Head of caudate nucleus (tissue), 42 donors: ENCODE measurements around the gene REPIN1.

ENCODE experiments used
- DNase-seq, 42 donors: peaks; one replicate each; pipeline versions ENCODE4 v3.0.0 to v3.0.0-alpha.2; 2020 to 2021; ENCODE audit warnings: mixed read lengths in 7 of 42
- intact Hi-C: fragments of 100-400 bp; cut with DNase I; formaldehyde crosslinking; loops from one replicate; pipeline ENCODE4 v1.15.0; 2022

Gene REPIN1

DNA sequence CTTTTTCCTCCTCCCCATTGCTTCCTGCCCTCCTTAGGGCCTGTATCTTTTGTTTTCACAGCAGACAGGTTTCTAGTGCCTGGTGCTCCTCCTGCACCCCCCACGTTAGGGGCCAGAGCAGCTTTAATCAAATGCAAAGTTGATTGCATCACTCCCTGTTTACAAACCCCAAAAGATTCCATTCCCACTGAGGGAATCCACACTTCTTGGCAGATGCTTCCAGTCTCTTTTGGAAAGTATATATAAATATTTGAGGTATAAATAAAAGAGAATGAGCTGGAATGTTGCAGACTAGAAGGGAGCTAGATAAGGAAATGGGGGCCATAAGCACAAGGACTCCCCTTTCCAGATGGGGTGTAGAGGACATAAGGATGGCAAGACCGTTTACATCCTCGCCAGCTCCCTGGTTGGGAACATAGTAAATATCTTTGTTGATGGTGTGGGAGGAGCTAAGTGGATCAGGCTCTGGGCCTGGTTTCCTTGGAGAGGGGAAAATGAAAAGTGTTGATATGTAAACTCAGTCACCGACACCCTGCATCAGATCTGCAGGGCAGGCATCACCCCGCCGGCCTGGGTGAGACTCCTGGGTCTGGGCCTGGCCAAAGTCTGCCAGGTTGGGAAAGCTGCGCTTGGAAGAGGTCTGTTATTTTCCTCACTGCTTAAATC, 33.4 kb upstream of the REPIN1 start:
- intact Hi-C loops: no loop called here
- no peak for DNase-seq

DNA sequence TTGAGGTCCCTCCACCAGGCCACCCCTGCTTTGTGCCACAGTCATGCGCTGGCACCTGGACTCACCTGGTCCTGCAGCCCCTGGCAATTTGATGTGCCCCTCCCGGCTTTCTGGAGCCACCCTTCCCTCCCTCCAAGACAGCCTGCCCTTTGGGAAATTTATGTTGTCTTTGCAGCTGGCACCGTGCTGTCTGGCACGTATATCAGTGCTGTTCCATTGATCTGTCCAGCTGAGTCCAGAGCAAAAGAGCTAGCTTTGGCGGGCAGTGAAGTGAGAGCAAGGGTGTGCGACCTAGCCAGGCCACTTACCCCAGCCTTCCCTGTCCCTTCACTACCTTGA, 32.9 kb upstream of the REPIN1 start:
- intact Hi-C loops: no loop called here
- DNase-seq: no peak

DNA sequence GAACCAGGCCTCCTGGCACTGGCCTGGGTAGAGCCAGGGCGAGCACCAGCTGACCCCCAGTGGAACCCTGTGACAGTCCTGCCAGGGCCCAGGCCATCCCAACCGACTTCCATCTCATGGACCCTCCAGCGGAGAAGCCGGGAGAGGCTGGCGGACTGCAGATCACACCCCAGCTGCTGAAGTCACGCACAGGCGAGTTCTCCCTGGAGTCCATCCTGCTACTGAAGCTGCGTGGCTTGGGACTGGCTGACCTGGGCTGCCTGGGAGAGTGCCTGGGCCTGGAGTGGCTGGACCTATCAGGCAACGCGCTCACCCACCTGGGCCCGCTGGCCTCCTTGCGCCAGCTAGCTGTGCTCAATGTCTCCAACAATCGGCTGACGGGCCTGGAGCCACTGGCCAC, 31.9 kb upstream of the REPIN1 start:
- DNase-seq: no peak

DNA sequence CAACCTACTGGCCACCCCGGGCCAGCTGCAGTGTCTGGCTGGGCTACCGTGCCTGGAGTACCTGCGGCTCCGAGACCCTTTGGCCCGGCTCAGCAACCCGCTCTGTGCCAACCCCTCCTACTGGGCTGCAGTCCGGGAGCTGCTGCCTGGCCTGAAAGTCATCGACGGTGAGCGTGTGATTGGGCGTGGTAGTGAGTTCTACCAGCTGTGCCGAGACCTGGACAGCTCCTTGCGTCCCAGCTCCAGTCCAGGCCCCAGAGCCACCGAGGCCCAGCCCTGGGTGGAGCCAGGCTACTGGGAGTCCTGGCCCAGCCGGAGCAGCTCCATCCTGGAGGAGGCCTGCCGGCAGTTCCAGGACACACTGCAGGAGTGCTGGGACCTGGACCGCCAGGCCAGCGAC, 31.4 kb upstream of the REPIN1 start:
- DNase-seq: no peak

More for the DNA sequence above, 31.9 kb upstream of the REPIN1 start:
- intact Hi-C loops: no loop called here

DNA sequence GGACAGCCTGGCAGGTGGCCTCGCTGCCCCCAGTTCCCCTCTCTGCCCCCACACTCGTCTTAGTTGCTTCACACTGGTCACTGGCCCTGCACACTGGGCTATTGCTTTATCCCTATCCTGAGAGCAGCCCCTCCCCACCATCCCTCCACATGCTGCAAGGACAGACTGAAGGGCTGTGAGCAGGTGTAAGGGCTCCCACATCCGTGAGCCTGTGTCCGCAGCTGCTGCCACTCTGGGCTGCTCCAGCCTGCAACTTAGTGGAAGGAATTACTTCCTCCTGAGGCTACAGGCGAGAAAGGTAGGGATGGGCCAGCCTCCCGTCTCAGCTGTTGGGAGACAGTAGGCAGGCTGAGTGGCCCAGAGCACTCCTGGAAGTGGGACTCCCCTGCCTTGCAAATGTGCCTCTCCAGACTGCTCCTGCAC, 31.0 kb upstream of the REPIN1 start:
- DNase-seq: no peak
- intact Hi-C loops: no loop called here

More for the DNA sequence above, 31.4 kb upstream of the REPIN1 start:
- intact Hi-C loops: no loop called here

DNA sequence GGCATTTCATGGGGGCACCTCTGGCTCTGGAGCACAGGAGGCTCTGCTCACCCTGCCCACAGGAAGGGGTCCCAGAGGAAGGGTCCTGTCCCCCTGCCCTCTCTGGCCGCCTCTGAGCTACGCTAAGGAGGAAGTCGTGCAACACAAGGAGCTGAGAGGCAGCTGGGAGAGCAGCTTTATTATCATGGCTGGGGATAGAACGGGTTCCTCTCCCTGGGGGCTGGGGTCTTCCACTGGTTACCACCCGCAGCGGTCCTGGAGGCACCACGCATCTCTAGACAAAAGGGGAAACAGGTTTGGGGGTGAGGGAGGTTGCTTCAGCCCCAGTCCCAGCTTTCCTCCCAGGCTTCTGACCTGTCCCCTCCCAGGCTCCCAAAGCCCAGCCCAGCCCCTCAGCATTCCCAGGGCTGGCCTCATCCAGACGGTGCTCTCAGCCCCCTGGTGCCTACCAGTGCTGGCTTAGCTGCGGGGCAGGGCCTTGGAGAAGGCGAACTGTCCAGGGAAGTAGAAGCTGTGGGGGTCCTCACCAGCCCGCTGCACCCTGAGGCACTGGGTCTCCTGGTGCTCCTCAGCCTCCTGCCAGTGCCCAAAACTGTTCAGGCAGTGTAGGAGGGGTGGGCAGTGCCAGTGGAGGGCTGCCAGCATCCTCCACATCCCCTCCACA, 30.3 kb upstream of the REPIN1 start:
- intact Hi-C loops: no loop called here

DNA sequence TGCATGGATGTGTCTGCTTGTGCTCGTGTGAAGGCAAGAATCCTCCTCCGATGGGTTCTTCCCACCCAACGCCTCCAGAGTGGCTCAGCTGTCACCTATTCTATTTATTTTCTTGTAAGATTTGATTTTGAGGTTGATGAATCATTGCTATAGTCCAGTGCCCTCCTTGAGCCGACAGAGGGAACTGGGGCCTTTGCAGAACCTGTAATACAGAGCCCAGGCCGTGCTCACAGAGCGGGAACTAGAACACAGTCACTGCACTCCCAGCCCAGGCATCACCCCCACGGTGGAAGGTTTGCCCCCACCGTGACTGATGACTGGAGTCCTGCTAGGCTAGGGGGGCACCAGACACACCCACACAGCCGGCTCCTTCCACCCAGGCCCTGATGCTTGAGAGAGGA, 29.2 kb upstream of the REPIN1 start:
- peak in 3 of 42 donors; percentile 21 to 57 (median 41) for DNase-seq
- intact Hi-C loops: no loop called here

More for the DNA sequence above, 30.3 kb upstream of the REPIN1 start:
- DNase-seq: no peak

DNA sequence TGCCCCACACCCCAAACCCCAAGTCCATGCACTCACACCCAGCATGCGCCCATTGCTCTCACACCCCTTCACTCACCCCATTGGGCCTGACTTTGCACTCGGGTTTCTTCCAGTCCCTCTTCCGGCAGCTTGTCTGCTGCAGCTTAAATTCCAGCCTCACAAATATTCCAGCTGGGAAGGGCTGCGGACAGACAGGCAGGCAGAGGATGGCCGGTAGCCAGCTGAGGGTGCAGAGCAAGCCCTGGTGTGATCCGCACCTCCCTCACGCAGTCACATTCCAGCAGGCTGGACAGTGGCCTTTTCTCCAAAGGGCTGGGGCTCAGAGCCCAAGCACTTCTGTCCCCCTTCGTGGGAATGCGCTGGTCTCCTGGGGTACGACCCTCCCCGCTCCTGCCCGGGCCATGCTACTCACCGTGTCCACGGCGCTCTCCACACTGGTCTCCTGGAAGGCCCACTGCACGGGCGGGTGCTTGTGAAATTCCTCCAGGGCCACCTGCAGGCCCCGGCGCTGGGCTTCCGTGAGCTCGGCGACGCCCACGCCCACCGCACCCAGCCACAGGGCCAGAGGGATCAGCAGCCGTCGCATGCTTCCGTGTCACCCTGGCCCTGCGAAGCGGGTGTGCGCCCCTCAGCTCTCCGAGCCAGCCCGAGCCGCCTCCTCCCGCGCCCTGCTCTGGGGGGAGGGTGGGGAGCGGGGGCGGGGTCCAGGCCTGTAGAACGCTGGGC, 28.4 kb upstream of the REPIN1 start:
- intact Hi-C loops: no loop called here
- DNase-seq: no peak

DNA sequence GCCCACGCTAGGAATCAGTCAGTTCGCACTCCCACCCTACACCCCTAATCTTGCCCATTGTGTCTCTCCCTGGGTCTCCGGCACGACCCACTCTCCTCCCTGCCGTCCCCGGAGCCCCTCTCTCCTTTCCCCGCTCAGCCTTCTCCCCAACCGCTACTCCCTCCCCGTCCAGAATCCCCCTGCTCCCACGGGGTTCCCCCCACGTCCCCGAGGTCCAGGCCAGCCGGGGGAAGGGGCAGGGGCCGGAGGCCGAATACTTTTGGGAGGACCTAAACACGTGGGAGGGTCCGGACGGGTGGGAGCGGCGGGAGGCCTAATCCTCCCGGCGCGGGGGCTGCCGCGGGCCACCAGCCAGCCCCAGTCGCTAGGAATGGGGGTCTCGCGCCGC, 27.8 kb upstream of the REPIN1 start:
- intact Hi-C loops: no loop called here
- DNase-seq: no peak

DNA sequence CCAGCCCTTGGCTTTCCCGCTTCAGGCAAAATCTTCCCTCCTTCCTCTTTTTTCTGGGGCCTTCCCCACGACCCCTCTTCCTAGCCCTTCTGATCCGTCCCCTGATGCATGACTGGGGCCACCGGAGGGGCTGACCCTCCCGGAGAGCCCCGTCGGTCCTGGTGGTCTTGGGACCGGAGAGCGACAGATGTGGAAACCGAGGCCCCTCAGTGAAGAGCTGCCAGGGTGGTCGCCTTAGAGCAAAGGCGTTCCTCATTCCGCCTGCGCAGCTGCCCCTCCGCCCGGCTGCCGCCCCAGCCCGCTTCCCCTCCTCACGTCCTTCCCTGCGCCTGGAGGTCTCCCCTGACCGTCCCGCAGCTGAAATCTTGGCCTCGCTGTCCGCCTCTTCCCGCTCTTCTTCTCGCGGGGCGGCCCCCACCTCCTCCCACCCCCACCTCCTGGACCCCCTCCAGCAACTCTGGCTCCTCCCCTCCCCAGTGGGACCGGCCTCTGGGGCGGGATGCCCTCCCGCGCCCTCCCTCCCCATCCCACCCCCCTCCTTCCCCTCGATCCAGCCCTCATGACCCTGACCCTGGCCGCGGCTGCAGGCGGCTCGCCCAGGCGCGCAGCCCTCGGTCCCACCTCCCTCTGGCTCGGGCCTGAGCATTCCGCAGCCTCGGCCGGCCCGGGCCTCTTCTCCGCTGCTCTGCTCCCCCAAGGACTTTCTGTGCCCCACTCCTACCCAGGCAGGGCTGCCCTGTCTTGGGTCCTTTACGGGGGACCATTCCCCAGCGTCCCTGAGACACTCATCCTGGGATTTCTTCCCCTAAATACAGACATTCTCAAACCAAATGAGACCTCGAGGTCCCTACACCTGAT, 27.1 kb upstream of the REPIN1 start, which contains the start of gene RARRES2:
Gene RARRES2, minus strand, starts transcription at position 367 of the 858 bp plus-strand sequence. CDS start 1,020 bp downstream, outside the sequence.
- intact Hi-C loops: no loop called here
- DNase-seq: peak in 17 of 42 donors; percentile 15 to 64 (median 37)

DNA sequence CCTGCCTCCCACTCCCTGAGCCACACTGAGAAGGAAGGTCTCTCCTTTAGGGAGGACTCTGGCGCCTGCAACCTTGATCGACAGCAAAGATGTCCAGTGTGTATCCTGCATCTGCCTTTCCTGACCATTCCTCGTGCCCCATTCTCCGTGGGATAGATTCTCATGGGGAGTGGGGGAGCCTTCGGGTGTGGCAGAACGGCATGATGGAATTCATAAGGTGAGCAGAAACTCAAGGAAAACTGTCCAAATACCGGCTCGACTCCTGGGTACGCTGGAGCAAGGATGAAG, 26.6 kb upstream of the REPIN1 start:
- intact Hi-C loops: no loop called here
- no peak for DNase-seq

DNA sequence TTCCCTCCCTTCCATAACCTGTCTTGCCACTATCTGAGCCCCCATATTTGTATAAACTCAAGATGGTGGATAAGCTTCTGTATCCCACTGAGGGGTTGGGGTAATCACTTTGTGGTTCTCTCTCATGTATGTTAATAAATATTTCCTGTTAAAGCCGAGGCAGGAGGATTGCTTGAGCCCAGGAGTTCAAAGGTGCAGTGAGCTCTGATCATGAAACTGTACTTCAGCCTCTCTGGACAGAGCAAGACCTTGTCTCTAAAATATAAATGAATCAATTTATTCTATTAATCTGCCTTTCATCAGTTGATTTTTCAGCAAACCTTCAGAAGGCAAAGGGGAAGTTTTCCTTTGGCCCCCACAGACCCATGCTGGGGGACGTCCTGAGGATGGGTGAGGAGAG, 25.4 kb upstream of the REPIN1 start:
- DNase-seq: no peak
- intact Hi-C loops: no loop called here

DNA sequence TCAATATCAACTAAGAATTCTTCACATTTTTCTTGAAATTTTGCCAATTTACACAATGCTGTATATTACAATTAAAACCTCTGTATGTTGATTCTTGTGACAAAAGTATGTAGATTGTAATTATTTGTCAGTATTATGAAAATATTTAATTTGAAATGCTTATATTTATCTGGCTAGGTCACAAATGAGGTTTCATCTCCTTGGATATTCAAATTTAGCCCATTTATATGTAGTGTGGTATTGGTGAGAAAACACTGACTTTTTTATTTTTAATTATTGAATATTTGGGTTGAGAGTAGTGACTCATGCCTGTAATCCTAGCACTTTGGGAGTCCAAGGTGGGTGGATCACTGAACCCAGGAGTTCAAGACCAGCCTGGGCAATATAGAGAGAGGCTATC, 24.3 kb upstream of the REPIN1 start:
- intact Hi-C loops: no loop called here
- no peak for DNase-seq

DNA sequence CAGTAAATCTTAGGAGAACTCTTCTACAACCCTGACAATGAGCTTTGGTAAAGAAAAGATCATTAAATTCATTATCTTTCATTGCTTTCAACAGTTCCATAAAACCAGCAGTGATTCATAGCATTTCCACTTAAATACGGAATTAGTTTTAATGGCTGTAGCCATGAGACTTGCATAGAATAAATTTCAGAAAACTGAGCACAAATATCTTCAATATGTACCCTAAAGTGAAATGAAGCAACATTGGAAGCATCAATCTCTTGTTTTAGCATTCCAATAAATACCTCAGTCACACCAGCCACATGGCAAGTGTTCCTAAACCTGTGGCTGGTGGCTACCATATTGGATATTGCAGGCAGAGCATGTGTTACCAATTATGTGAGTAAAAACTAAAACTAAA, 23.6 kb upstream of the REPIN1 start:
- no peak for DNase-seq
- intact Hi-C loops: no loop called here

DNA sequence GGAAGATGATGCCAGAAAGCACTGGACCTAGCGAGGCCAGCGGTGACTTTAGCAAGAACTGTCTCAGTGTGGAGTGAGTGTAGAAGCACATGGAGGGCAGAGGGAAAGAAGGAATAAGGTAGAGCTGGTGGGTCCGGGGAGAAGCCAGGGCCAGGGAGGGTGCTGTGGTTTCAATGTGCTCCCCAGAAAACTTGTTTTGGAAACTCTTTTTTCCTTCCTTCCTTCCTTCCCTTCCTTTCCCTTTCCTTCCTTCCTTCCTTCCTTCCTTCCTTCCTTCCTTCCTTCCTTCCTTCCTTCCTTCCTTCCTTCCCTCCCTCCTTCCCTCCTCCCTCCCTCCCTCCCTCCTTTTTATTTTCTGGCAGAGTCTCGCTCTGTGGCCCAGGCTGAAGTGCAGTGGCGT, 21.7 kb upstream of the REPIN1 start:
- DNase-seq: no peak
- intact Hi-C loops: no loop called here

DNA sequence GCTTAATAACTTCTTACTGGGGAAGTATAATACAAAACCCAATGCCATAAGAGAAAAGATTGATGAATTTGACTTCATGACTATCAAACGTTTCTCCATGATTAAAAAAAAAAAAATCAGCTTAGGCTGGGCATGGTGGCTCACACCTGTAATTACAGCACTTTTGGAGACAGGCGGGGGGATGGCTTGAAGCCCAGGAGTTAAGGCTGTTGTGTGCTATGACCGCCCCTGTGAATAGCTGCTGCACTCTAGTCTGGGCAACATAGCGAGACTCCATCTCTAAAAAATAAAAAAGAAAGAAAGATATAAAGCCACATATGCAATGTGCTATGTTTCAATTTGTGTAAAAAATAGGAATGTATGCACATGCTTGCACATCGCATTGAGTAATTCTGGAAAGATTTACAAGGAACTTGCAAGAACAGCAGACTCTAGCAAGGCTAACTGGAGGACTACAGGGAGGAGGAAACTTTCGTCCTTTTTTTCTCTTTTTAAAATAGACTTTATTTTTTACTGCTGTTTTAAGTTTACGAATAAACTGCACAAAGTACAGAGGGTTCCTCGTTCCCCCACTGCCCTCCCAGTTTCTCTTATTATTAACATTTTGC, 16.9 kb upstream of the REPIN1 start:
- intact Hi-C loops: no loop called here
- DNase-seq: no peak

DNA sequence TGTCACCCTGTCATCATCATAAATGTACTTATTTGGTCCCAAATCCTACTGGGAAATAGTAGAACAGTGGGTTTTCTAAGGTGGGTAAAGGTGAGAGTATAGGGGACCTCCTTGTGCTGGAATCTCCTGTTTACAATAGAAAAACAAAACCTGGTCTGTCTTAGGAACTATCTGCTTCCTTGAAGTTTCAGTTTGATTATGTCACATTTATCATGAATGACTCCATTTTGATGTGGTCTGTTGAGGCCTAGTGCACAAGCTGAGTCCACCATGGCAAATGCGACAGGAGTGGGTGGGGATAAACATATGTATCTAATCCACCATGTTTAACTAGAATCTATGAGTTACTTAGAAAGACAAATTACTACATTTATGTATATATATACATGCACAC, 13.0 kb upstream of the REPIN1 start:
- intact Hi-C loops: no loop called here
- DNase-seq: no peak

DNA sequence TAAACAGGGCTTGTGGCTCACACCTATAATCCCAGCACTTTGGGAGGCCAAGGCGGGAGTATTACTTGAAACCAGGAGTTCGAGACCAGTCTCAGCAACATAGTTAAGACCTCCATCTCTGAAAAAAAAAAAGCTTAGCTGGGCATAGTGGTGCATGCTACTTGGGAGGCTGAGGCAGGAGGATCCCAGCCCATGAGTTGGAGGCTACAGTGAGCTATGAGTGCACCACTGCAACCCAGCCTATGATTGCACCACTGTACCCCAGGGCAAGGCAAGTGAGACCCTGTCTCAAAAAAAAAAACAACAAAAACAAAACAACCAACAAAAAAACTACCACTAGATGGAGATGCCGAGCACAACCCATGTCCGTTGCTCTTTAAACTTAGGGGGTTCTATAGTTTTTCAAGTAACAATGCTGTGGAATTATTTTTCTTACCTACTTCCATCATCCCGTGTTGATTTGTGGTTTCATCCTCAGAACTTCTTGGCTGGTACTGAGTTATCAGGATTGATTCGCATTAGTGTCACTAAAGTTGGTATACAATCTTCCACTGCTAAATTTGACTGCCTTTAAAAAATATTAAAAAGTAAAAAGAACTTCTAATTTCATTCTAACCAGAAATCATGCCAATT, 12.2 kb upstream of the REPIN1 start:
- no peak for DNase-seq
- intact Hi-C loops: no loop called here

DNA sequence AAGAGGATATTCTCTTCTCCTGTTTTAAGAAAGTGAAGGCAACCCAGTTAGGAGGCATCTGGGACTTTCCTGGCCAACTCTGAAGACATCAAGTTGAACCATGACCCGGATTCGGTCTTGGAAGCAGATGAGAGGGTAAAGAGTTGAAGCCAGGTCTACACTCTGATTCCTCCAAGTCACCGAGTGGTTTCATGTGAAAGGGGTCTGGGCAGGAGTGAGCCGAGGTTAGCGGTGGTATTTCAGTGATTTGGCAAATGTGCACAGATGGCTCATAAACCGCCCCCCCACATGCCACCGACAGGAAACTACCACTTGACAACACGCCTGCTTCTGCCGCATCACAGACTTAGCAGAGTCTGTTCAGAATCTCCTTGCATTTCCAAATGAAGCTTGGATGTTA, 11.4 kb upstream of the REPIN1 start:
- DNase-seq: no peak
- intact Hi-C loops: no loop called here
